Naive thymus-derived CD4-positive, alpha-beta T cell (primary cell): Measurements from ENCODE around the gene IGFLR1. TPM values are rescaled to one million over a fixed set of nuclear protein-coding genes. Genes with fewer than 3 reads are reported as not detected.
A peak's percentile ranks its signal among the peaks of the same experiment; 100 is the strongest.

Source experiments
- ATAC-seq: fragments of 150-1000 bp; cut with Tn5 transposase; 2 replicates; pipeline ENCODE4 v1.10.0; 2021; ENCODE audit warnings: mild to moderate bottlenecking, moderate library complexity
- CTCF ChIA-PET: fragments of 350-600 bp; sonication (Branson Sonifier 250); formaldehyde crosslinking; loops from one replicate; lab custom pipeline; 2021; ENCODE audit warnings: antibody characterized with exemption; lab: Charles Lee
- POLR2A ChIA-PET: fragments of 350-600 bp; sonication (Branson Sonifier 250); formaldehyde crosslinking; loops from one replicate; lab custom pipeline; 2021; ENCODE audit warnings: antibody characterized with exemption, inconsistent platforms; lab: Charles Lee
- DNase-seq, 9 donors: peaks; one replicate each; pipeline versions ENCODE4 v3.0.0 to v3.0.0-alpha.2; 2020 to 2022; ENCODE audit warnings: mixed read lengths in 1 of 9
- H3K27ac ChIP-seq: one replicate; pipeline ENCODE4 v1.7.0; 2013; ENCODE audit warnings: mild to moderate bottlenecking, low read depth, low read length, moderate library complexity
- H3K27me3 ChIP-seq, 2 donors: one replicate each; pipeline ENCODE4 v1.7.0; 2013; ENCODE audit warnings: low read length in 2 of 2, mild to moderate bottlenecking in 2 of 2, moderate library complexity in 2 of 2; ENCODE audit not compliant: control insufficient read depth in 2 of 2, insufficient read depth in 2 of 2
- H3K36me3 ChIP-seq, 3 experiments: 1 replicate in 2 of 3; 2 replicates in 1 of 3; pipeline ENCODE4 v1.7.0; 2013; ENCODE audit warnings: low read length in 3 of 3, mild to moderate bottlenecking in 3 of 3, moderate library complexity in 1 of 3; ENCODE audit not compliant: insufficient read depth in 3 of 3, control insufficient read depth in 2 of 3
- H3K4me1 ChIP-seq, 2 donors: one replicate each; pipeline ENCODE4 v1.7.0; 2013; ENCODE audit warnings: low read length in 2 of 2, mild to moderate bottlenecking in 2 of 2, moderate library complexity in 1 of 2; ENCODE audit not compliant: control insufficient read depth in 2 of 2, insufficient read depth in 2 of 2
- H3K4me3 ChIP-seq: 2 replicates; pipeline ENCODE4 v1.7.0; 2013; ENCODE audit warnings: mild to moderate bottlenecking, low read length
- H3K9me3 ChIP-seq, 3 experiments: 1 replicate in 2 of 3; 2 replicates in 1 of 3; pipeline ENCODE4 v1.7.0; 2013; ENCODE audit warnings: low read length in 3 of 3; ENCODE audit not compliant: control insufficient read depth in 2 of 3
- H3K27ac Mint-ChIP-seq, 9 donors: one replicate each; pipeline ENCODE4 v1.8.0; 2020 to 2022; ENCODE audit warnings: mixed read lengths in 9 of 9, mild to moderate bottlenecking in 8 of 9, moderate library complexity in 5 of 9, inconsistent platforms in 2 of 9
- H3K27me3 Mint-ChIP-seq, 5 donors: one replicate each; pipeline ENCODE4 v1.8.0; 2021 to 2022; ENCODE audit warnings: mixed read lengths in 5 of 5, mild to moderate bottlenecking in 1 of 5
- H3K36me3 Mint-ChIP-seq, 5 donors: one replicate each; pipeline ENCODE4 v1.8.0; 2020 to 2022; ENCODE audit warnings: mixed read lengths in 5 of 5, mild to moderate bottlenecking in 3 of 5, inconsistent platforms in 1 of 5
- H3K4me1 Mint-ChIP-seq, 7 donors: one replicate each; pipeline ENCODE4 v1.8.0; 2020 to 2022; ENCODE audit warnings: mixed read lengths in 7 of 7, mild to moderate bottlenecking in 3 of 7, inconsistent platforms in 1 of 7
- H3K4me3 Mint-ChIP-seq, 10 donors: one replicate each; pipeline ENCODE4 v1.8.0; 2020 to 2022; ENCODE audit warnings: mild to moderate bottlenecking in 10 of 10, mixed read lengths in 10 of 10, moderate library complexity in 6 of 10, inconsistent platforms in 2 of 10
- H3K9me3 Mint-ChIP-seq, 11 donors: one replicate each; pipeline ENCODE4 v1.8.0; 2020 to 2022; ENCODE audit warnings: mixed read lengths in 11 of 11, mild to moderate bottlenecking in 4 of 11, inconsistent platforms in 1 of 11, moderate library complexity in 1 of 11
- intact Hi-C, 2 donors: fragments of 100-400 bp; cut with micrococcal nuclease; formaldehyde crosslinking; loops; one replicate each; pipeline ENCODE4 v1.15.1; 2023
- polyA plus RNA-seq, 2 donors: library from polyadenylated mRNA; unstranded; fragments of 300-500 nt; fragmentation: Illumina TruSeq; gene quantifications; one replicate each; pipeline ENCODE4 v1.2.3, GENCODE V29; 2021
- total RNA-seq, 6 experiments: library from RNA in 5 of 6; stranded (reverse) in 5 of 6; gene quantifications; 1 replicate in 5 of 6; 2 replicates in 1 of 6; pipeline ENCODE4 v1.2.3 and lab custom pipeline; 2021 to 2026

IGFLR1 gene
- total and polyA plus RNA-seq, 7 experiments from 2014 or later = 61.4 to 113 (median 99.5) TPM

DNA sequence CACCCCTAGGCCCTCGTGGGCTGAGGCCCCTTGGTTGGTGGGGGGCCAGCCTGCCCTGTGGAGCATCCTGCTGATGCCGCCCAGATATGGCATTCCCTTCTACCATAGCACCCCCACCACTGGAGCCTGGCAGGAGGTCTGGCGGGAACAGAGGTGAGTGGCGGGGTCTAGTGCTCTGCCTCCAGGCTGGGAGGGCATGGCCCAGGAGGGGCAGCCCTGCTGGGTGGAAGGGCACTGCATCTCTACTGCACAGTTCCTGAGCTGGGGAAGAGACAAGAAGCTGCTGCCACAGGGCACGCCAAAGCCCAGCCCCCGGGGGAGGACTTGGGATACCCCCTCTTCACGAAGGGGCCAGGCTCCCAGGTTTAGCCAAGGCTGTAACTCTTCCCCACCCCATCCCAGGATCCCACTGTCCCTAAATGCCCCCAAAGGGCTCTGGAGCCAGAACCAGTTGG, 26.9 kb downstream of the IGFLR1 start:
- Mint-ChIP-seq H3K27ac (peak overlapping the region in 3 of 9 donors; percentile 92 to 98 (median 97)), H3K4me3 (peak overlapping the region in 8 of 10 donors; percentile 5 to 99 (median 94)), H3K27me3 (no peaks in the 10 kb centered on the region), H3K36me3 (peaks cover 0 to 15% (median 3%) of the 10 kb centered on the region in 5 donors), H3K9me3 (no peaks in the 10 kb centered on the region), H3K4me1 (peaks cover 40 to 69% (median 64%) of the 10 kb centered on the region in 7 donors)
- Histone ChIP-seq H3K27me3 (no peaks in the 10 kb centered on the region), H3K27ac (no peak overlapping the region), H3K36me3 (peaks cover 0 to 9% (median 0%) of the 10 kb centered on the region in 3 experiments), H3K4me3 (no peak overlapping the region), H3K4me1 (peaks cover 37 to 66% of the 10 kb centered on the region in 2 donors), H3K9me3 (no peaks in the 10 kb centered on the region)
- ChIA-PET POLR2A (interaction anchor here (1.0 to 1.4 kb wide), 5 partner anchors 9 to 216 kb away, joined by 3 to 6 read pairs (median 3); partner anchors contain the start of gene IGFLR1), CTCF (interaction anchor here (0.9 to 3.2 kb wide), 5 partner anchors 13 to 216 kb away, joined by 3 to 11 read pairs (median 3); no protein-coding TSS in a partner anchor)
- ATAC-seq = no peak
- intact Hi-C loops = loop anchor here (5.0 kb wide), 2 partner anchors 88 to 297 kb away; partner anchors contain the start of genes ALKBH6 (in 1 of the 2) and RBM42 (in 1 of the 2)
- no peak for DNase-seq

DNA sequence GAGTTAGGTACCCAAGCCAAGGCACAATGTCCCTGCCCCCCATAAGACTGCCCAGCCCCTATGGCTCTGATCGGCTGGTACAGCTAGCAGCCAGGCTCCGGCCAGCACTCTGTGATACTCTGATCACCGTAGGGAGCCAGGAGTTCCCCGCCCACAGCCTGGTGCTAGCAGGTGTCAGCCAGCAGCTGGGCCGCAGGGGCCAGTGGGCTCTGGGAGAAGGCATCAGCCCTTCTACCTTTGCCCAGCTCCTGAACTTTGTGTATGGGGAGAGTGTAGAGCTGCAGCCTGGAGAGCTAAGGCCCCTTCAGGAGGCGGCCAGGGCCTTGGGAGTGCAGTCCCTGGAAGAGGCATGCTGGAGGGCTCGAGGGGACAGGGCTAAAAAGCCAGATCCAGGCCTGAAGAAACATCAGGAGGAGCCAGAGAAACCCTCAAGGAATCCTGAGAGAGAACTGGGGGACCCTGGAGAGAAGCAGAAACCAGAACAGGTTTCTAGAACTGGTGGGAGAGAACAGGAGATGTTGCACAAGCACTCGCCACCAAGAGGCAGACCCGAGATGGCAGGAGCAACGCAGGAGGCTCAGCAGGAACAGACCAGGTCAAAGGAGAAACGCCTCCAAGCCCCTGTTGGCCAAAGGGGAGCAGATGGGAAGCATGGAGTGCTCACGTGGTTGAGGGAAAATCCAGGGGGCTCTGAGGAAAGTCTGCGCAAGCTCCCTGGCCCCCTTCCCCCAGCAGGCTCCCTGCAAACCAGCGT, 27.5 kb downstream of the IGFLR1 start:
- H3K27me3 ChIP-seq = no peaks in the 10 kb centered on the region
- peaks cover 37 to 67% of the 10 kb centered on the region in 2 donors for H3K4me1 ChIP-seq
- Mint-ChIP-seq H3K4me1 (peaks cover 40 to 70% (median 61%) of the 10 kb centered on the region in 7 donors), H3K27me3 (no peaks in the 10 kb centered on the region), H3K27ac (peak overlapping the region in 6 of 9 donors; percentile 57 to 97 (median 78)), H3K36me3 (peaks cover 0 to 13% (median 0%) of the 10 kb centered on the region in 5 donors), H3K4me3 (peak overlapping the region; percentile 16 to 97 (median 56)), H3K9me3 (no peaks in the 10 kb centered on the region)
- peaks cover 0 to 3% (median 0%) of the 10 kb centered on the region in 3 experiments for H3K36me3 ChIP-seq
- no peak overlapping the region for H3K27ac ChIP-seq
- no peak overlapping the region for H3K4me3 ChIP-seq
- ChIA-PET CTCF (interaction anchor here (0.9 to 3.2 kb wide), 5 partner anchors 13 to 216 kb away, joined by 3 to 11 read pairs (median 3); no protein-coding TSS in a partner anchor), POLR2A (interaction anchor here (1.4 to 3.9 kb wide), 2 partner anchors 13 to 217 kb away, joined by 3 to 20 read pairs; no protein-coding TSS in a partner anchor)
- no peaks in the 10 kb centered on the region for H3K9me3 ChIP-seq
- DNase-seq (no peak), ATAC-seq (no peak)
- intact Hi-C loops = loop anchor here (5.0 kb wide), 2 partner anchors 87 to 298 kb away; partner anchors contain the start of genes ALKBH6 (in 1 of the 2) and RBM42 (in 1 of the 2)

DNA sequence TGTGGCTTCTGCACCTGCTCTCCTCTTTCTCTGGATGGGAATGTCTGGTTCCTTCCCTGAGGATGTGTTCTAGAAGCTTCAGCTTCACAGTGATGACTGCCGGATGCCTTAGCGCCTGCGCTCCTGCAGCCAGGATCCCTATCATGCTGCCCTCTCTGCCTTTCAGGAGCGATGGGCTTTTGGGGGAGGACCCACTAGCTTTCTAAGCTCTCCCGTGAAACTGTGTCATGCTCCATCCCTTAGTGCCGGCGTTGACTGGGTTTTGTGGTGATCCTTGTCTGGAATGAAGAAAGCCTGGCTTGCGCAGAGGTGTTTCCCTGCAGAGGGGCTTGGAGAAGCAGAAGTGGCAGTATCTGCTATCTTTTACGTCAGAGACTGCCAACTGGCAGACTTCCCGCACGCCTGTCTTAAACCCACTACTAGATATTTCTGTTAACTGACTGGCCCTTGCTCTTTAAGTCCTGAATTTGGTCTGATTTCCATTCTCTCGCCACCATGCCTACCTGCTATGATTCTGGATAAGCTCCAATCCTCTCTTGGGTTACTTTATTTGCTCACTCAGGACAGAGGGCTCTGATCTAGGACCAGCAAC, 28.3 kb downstream of the IGFLR1 start:
- Histone ChIP-seq H3K27ac (peak overlapping the region; percentile 56), H3K4me3 (peak overlapping the region; percentile 23)

DNA sequence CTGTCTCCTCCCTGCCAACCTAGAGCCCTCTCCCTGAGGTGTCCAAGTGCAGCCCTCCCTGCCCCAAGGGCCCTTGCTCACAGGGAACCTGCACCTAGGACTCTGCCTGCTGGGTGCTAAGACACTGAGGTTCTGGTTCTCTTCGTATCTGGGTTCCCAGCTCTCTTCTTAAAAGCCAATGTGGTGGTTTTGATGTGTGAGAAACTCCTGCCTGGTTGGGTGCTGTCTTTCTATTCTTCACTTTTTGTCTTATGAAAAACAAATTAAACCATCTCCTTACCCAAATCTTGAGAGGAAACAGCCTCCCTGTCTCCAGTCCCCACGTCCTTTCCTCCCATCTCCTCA, 28.8 kb downstream of the IGFLR1 start:
- ChIA-PET CTCF (interaction anchor here (0.6 to 3.2 kb wide), 3 partner anchors 11 to 19 kb away, joined by 4 to 11 read pairs (median 4); no protein-coding TSS in a partner anchor), POLR2A (interaction anchor here (0.7 to 3.9 kb wide), 4 partner anchors 11 to 27 kb away, joined by 3 to 20 read pairs (median 6); no protein-coding TSS in a partner anchor)
- H3K36me3 Mint-ChIP-seq = peaks cover 0 to 10% (median 0%) of the 10 kb centered on the region in 5 donors
- H3K4me1 Mint-ChIP-seq = peaks cover 40 to 67% (median 51%) of the 10 kb centered on the region in 7 donors
- Histone ChIP-seq H3K4me1 (peaks cover 27 to 55% of the 10 kb centered on the region in 2 donors), H3K36me3 (no peaks in the 10 kb centered on the region), H3K4me3 (peak overlapping the region; percentile 23), H3K27me3 (no peaks in the 10 kb centered on the region), H3K9me3 (no peaks in the 10 kb centered on the region), H3K27ac (peak overlapping the region; percentile 56)
- intact Hi-C loops = no loop called here
- H3K27me3 Mint-ChIP-seq = no peaks in the 10 kb centered on the region
- DNase-seq = peak in 4 of 9 donors; percentile 14 to 59 (median 24)
- no peak for ATAC-seq
- no peaks in the 10 kb centered on the region for H3K9me3 Mint-ChIP-seq
- peak overlapping the region in 9 of 10 donors; percentile 9 to 97 (median 60) for H3K4me3 Mint-ChIP-seq
- H3K27ac Mint-ChIP-seq = peak overlapping the region in 8 of 9 donors; percentile 26 to 97 (median 74)

More for the DNA sequence above, 28.3 kb downstream of the IGFLR1 start:
- POLR2A ChIA-PET = interaction anchor here (1.4 to 3.9 kb wide), 3 partner anchors 12 to 218 kb away, joined by 3 to 20 read pairs (median 8); no protein-coding TSS in a partner anchor
- peaks cover 40 to 67% (median 54%) of the 10 kb centered on the region in 7 donors for H3K4me1 Mint-ChIP-seq
- H3K27ac Mint-ChIP-seq = peak overlapping the region; percentile 26 to 97 (median 73)
- CTCF ChIA-PET = interaction anchor here (0.6 to 3.2 kb wide), 6 partner anchors 12 to 217 kb away, joined by 3 to 11 read pairs (median 4); no protein-coding TSS in a partner anchor
- ATAC-seq (no peak), DNase-seq (no peak)
- peaks cover 32 to 60% of the 10 kb centered on the region in 2 donors for H3K4me1 ChIP-seq
- no peaks in the 10 kb centered on the region for H3K27me3 ChIP-seq
- H3K36me3 ChIP-seq = no peaks in the 10 kb centered on the region
- H3K4me3 Mint-ChIP-seq = peak overlapping the region; percentile 32 to 97 (median 55)
- H3K9me3 ChIP-seq = no peaks in the 10 kb centered on the region
- H3K27me3 Mint-ChIP-seq = no peaks in the 10 kb centered on the region
- H3K9me3 Mint-ChIP-seq = no peaks in the 10 kb centered on the region
- H3K36me3 Mint-ChIP-seq = peaks cover 0 to 10% (median 0%) of the 10 kb centered on the region in 5 donors
- intact Hi-C loops = no loop called here

DNA sequence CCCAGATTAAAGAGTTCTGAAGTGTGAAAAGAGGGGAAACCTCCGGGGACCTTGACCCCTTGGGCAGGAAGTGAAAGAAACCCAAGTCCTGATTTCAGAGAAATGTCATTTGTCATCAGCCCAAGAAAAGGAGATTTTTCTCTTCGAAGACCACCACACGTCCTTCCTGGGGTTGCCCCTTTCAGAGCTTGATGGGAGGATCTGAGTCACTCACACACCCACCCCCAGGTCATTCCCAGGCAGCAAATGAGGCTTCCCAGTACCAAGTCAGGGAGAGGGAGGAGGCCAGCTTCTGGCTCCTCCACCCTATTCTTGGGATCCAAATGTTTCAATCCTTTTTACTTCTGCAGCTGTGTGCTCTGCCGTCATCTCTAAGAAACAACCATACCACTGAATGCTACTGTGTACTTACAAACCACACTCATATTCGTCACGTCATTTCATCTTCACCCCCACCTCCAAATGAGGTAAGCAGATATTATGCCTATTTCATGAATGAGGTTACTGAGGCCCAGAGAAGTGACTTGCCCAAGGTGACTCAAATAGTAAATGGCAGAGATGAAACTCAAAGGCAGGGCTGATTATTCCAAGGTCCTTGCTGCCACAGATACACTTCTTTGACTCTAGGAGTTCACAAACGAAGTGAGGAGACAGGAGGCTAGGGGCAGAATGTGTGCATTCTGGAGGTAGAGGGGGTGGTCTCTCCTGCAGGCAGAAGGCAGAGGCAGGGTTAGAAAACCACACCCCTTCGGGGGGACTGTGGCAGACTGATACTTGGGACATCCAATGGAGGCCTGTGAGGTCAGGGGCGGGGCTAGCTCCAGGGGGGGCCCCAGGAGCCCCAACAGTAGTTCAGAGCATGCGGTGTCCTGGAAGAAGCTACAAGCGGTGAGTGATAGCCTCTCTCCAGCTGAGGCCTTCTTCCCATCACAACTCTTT, 29.4 kb downstream of the IGFLR1 start:
- peaks cover 0 to 10% (median 0%) of the 10 kb centered on the region in 5 donors for H3K36me3 Mint-ChIP-seq
- no peak for ATAC-seq
- ChIA-PET POLR2A (interaction anchor here (0.7 to 3.9 kb wide), 5 partner anchors 11 to 30 kb away, joined by 3 to 20 read pairs (median 4); no protein-coding TSS in a partner anchor), CTCF (interaction anchor here (0.6 to 3.2 kb wide), 3 partner anchors 11 to 18 kb away, joined by 4 to 11 read pairs (median 4); no protein-coding TSS in a partner anchor)
- Histone ChIP-seq H3K4me1 (peaks cover 27 to 55% of the 10 kb centered on the region in 2 donors), H3K27me3 (no peaks in the 10 kb centered on the region), H3K4me3 (peak overlapping the region; percentile 23), H3K9me3 (no peaks in the 10 kb centered on the region), H3K36me3 (no peaks in the 10 kb centered on the region), H3K27ac (peak overlapping the region; percentile 56)
- peak overlapping the region; percentile 4 to 97 (median 75) for H3K27ac Mint-ChIP-seq
- peak overlapping the region in 9 of 10 donors; percentile 23 to 97 (median 60) for H3K4me3 Mint-ChIP-seq
- peak in 2 of 9 donors; percentile 51 to 79 for DNase-seq
- peaks cover 40 to 67% (median 50%) of the 10 kb centered on the region in 7 donors for H3K4me1 Mint-ChIP-seq
- no peaks in the 10 kb centered on the region for H3K27me3 Mint-ChIP-seq
- intact Hi-C loops = no loop called here
- H3K9me3 Mint-ChIP-seq = no peaks in the 10 kb centered on the region
